ENCODE results near the gene ANKK1.

DNA sequence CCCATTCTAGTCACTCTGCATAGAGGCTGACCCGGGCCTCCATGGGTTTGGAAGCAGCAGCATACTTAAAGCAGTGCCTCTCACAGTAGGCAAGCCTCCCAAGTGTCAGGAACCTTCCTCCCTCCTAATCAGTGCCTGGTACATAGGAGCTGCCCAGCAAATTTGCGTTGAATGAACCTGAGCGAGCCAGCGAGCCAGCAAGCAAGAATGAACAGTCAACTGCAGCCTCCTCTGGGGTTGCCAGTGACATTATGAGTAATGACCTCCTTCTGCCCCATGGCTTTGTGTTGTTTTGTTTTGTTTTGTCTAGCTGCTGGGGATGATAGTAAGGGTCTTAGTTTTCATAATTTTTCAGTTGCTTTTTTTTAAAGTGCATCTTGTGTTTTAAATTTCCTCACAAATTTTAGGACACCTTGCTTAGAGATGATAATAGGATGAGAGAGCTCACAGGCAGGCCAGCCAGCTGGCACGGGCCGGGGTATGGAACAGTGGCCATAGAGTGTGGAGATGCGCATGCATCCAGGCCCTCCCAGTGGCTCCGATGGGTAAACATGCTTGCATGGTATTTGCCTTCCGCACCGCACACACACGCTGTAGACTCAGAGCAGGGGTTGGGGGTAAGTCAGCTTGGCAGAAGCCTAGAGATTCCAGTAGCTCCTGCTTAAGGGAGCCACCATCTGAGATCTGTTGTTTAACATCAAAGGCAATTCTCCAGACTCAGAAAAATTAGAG lies 37.1 kb upstream of the ANKK1 start:
- TF ChIP-seq SP1 (IDR thresholded peaks at IDR 0.05) (no peak), RAD21 (IDR thresholded peaks at IDR 0.05) (no peak), TAF1 (conservative IDR thresholded peaks at IDR 0.05) (no peak), JUND (IDR thresholded peaks at IDR 0.05) (no peak), YY1 (IDR thresholded peaks at IDR 0.05) (no peak)
- TF ChIP-seq, protein P1, sequence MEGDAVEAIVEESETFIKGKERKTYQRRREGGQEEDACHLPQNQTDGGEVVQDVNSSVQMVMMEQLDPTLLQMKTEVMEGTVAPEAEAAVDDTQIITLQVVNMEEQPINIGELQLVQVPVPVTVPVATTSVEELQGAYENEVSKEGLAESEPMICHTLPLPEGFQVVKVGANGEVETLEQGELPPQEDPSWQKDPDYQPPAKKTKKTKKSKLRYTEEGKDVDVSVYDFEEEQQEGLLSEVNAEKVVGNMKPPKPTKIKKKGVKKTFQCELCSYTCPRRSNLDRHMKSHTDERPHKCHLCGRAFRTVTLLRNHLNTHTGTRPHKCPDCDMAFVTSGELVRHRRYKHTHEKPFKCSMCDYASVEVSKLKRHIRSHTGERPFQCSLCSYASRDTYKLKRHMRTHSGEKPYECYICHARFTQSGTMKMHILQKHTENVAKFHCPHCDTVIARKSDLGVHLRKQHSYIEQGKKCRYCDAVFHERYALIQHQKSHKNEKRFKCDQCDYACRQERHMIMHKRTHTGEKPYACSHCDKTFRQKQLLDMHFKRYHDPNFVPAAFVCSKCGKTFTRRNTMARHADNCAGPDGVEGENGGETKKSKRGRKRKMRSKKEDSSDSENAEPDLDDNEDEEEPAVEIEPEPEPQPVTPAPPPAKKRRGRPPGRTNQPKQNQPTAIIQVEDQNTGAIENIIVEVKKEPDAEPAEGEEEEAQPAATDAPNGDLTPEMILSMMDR (IDR thresholded peaks at IDR 0.05; ENCODE audit: low read depth, low read length, missing input control) = no peak
- TF ChIP-seq, protein P2, sequence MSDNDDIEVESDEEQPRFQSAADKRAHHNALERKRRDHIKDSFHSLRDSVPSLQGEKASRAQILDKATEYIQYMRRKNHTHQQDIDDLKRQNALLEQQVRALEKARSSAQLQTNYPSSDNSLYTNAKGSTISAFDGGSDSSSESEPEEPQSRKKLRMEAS (IDR thresholded peaks at IDR 0.05) = no peak
- TF ChIP-seq, protein P3, sequence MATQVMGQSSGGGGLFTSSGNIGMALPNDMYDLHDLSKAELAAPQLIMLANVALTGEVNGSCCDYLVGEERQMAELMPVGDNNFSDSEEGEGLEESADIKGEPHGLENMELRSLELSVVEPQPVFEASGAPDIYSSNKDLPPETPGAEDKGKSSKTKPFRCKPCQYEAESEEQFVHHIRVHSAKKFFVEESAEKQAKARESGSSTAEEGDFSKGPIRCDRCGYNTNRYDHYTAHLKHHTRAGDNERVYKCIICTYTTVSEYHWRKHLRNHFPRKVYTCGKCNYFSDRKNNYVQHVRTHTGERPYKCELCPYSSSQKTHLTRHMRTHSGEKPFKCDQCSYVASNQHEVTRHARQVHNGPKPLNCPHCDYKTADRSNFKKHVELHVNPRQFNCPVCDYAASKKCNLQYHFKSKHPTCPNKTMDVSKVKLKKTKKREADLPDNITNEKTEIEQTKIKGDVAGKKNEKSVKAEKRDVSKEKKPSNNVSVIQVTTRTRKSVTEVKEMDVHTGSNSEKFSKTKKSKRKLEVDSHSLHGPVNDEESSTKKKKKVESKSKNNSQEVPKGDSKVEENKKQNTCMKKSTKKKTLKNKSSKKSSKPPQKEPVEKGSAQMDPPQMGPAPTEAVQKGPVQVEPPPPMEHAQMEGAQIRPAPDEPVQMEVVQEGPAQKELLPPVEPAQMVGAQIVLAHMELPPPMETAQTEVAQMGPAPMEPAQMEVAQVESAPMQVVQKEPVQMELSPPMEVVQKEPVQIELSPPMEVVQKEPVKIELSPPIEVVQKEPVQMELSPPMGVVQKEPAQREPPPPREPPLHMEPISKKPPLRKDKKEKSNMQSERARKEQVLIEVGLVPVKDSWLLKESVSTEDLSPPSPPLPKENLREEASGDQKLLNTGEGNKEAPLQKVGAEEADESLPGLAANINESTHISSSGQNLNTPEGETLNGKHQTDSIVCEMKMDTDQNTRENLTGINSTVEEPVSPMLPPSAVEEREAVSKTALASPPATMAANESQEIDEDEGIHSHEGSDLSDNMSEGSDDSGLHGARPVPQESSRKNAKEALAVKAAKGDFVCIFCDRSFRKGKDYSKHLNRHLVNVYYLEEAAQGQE (IDR thresholded peaks at IDR 0.05) = no peak

Measured in liver (tissue), 3 donors.